Transverse colon (tissue), 3 donors: ENCODE data around the gene TENM4.

Experiments used
- EP300 ChIP-seq: sonication (generic); formaldehyde crosslinking; IDR thresholded peaks from one replicate; pipeline ENCODE4 v1.6.1; 2017; ENCODE audit warnings: antibody characterized with exemption, low read depth
- POLR2A ChIP-seq: fragments of 450-650 bp; IDR thresholded peaks from one replicate; pipeline ENCODE4 v1.6.1; 2016; ENCODE audit warnings: antibody characterized with exemption, mild to moderate bottlenecking, moderate library complexity
- TF ChIP-seq, protein P1 (sequence below), 5 experiments: fragments of 200-600 bp in 3 of 5; fragments of 450-650 bp in 2 of 5; sonication (generic) in 3 of 5; IDR thresholded peaks; 1 replicate in 2 of 5; 2 replicates in 3 of 5; pipeline ENCODE4 v1.5.1; 2016 to 2017; ENCODE audit warnings: antibody characterized with exemption in 5 of 5, inconsistent platforms in 3 of 5, mild to moderate bottlenecking in 2 of 5, moderate library complexity in 1 of 5

DNA sequence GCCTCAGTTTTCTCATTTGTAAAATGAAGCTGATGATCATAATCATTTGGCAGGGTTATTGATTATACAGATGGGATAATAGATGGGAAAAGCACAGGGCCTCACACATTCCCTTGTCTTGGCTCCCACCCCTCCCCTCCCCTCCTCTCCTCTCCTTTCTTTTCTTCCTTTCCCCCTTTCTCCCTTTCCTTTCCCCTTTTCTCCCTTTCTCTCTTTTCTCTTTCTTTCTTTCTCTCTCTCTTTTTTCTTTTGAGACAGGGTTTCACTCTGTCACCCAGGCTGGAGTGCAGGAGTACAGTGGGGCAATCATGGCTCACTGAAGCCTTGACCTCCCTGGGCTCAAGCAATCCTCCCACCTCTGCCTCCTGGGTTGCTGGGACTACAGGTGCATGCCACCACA, 705.1 kb downstream of the TENM4 start:
- TF ChIP-seq, protein P1, sequence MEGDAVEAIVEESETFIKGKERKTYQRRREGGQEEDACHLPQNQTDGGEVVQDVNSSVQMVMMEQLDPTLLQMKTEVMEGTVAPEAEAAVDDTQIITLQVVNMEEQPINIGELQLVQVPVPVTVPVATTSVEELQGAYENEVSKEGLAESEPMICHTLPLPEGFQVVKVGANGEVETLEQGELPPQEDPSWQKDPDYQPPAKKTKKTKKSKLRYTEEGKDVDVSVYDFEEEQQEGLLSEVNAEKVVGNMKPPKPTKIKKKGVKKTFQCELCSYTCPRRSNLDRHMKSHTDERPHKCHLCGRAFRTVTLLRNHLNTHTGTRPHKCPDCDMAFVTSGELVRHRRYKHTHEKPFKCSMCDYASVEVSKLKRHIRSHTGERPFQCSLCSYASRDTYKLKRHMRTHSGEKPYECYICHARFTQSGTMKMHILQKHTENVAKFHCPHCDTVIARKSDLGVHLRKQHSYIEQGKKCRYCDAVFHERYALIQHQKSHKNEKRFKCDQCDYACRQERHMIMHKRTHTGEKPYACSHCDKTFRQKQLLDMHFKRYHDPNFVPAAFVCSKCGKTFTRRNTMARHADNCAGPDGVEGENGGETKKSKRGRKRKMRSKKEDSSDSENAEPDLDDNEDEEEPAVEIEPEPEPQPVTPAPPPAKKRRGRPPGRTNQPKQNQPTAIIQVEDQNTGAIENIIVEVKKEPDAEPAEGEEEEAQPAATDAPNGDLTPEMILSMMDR (IDR thresholded peaks at IDR 0.05), result no peak
- no peak for TF ChIP-seq POLR2A
- no peak for TF ChIP-seq EP300
